Fibroblast of villous mesenchyme (primary cell): ENCODE results near the gene CD226. TPM values are rescaled to one million over a fixed set of nuclear protein-coding genes. Genes with fewer than 3 reads are reported as not detected.
"Not testable (repeated sequence)": the region's sequence is repeated elsewhere in the genome, so short reads cannot be mapped to it uniquely, and the experiment has no call there.

Experiments used
- DNase-seq: peaks from one replicate; pipeline ENCODE4 v3.0.0-alpha.2; 2010; ENCODE audit warnings: low read depth
- H3K4me3 ChIP-seq: 2 replicates; pipeline ENCODE4 v1.5.1; 2011; ENCODE audit warnings: low read depth, mild to moderate bottlenecking, low read length
- total RNA-seq: library from RNA; depleted of rRNA; stranded (reverse); fragments of >200 nt; gene quantifications from 2 replicates; pipeline ENCODE4 v1.2.3, GENCODE V29; 2012
- TF ChIP-seq, protein P1 (sequence below): IDR thresholded peaks from 2 replicates; pipeline ENCODE4 v1.5.1; 2012; ENCODE audit warnings: low read depth, mild to moderate bottlenecking, low read length; ENCODE audit not compliant: insufficient read depth

CD226 gene
- total RNA-seq, 1 donor = 2.6 TPM

DNA sequence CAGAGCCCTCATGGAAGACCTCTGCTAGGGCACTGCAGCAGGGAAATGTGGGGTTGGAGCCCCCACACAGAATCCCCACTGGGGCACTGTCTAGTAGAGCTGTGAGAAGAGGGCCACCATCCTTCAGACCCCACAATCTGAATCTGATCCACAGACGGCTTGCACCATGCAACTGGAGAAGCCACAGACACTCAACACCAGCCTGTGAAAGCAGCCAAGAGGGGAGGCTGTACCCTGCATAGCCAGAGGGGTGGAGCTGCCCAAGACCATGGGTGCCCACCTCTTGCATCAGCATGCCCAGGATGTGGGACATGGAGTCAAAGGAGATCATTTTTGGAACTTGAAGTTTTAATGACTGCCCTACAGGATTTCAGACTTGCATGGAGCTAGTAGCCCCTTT lies 6.5 kb downstream of the CD226 start:
- no peak overlapping the region for H3K4me3 ChIP-seq
- DNase-seq = no peak
- TF ChIP-seq, protein P1, sequence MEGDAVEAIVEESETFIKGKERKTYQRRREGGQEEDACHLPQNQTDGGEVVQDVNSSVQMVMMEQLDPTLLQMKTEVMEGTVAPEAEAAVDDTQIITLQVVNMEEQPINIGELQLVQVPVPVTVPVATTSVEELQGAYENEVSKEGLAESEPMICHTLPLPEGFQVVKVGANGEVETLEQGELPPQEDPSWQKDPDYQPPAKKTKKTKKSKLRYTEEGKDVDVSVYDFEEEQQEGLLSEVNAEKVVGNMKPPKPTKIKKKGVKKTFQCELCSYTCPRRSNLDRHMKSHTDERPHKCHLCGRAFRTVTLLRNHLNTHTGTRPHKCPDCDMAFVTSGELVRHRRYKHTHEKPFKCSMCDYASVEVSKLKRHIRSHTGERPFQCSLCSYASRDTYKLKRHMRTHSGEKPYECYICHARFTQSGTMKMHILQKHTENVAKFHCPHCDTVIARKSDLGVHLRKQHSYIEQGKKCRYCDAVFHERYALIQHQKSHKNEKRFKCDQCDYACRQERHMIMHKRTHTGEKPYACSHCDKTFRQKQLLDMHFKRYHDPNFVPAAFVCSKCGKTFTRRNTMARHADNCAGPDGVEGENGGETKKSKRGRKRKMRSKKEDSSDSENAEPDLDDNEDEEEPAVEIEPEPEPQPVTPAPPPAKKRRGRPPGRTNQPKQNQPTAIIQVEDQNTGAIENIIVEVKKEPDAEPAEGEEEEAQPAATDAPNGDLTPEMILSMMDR = no peak

DNA sequence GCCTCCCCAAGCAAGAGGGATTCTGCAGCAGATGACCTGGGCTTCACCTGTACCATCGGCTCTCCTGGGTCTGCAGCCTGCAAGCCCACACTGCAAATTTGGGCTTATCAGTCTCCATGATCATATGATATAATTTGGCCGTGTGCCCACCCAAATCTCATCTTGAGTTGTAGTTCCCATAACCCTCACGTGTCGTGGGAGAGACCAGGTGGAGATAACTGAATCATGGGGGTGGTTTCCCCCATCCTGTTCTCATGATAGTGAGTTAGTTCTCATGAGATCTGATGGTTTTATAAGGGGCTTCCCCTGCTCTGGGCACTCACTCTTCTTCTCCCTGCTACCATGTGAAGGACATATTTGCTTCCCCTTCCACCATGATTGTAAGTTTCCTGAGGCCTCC lies 7.9 kb downstream of the CD226 start:
- H3K4me3 ChIP-seq, DNase-seq: not testable (repeated sequence)

DNA sequence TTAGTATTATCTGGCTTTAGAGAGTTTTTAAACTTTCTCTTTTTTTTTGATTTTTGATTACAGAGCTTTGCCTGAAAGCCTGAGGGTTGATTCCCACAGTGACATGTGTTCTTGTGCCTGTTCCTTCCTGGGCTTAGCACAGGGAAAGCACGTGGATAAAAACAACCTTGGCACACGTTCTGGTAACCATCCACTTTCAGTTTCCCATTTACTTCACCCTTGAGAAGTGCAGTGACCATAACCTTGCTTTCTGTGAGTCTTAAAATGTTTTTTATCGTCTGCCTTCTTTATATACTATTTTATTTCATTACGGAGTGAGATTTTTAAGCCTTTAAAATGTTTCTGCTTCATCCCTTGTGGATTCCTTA lies 11.5 kb downstream of the CD226 start:
- TF ChIP-seq, protein P1 = no peak
- no peak overlapping the region for H3K4me3 ChIP-seq
- DNase-seq = peak; percentile 51

DNA sequence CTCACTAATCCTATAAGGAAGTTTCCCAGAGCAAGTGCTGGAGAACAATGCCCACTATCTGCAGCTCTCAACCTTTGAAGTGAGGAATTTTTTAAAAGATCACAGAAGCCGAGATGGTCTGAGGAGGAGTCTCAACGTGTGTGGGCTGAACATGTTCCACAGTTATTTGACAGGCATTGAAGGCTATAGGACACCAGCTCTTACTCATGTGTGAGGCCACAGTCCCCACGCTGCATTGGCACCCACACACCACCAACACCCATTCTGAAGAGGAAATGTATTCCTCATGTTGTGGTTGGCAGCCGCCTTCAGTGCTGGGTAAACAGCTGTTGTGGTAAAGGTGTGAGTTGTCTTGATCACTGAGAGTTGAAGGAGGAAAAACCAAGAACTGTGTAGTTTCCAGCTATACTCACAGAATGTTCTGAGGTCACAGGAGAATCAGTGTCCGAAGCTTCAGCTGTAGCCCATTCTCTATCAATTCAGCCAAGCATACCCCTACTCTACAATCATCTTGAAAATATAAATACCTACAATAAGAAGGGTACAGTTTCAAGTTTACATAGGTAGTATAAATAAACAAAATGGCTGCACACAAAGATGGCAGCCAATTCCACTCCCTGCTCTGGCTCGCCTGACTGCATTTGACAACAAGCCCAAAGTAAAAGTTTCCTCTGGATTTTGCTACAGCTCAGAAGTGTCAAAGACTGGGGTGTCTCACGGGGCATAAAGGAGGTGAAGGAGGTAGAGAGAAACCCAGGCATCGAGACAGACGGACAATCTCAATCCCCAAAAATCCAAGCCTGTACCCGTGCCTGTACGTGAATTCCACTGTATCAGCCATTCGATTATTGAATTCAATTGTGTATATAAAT lies 12.1 kb downstream of the CD226 start:
- H3K4me3 ChIP-seq = no peak overlapping the region
- TF ChIP-seq, protein P1 = no peak
- DNase-seq = no peak

DNA sequence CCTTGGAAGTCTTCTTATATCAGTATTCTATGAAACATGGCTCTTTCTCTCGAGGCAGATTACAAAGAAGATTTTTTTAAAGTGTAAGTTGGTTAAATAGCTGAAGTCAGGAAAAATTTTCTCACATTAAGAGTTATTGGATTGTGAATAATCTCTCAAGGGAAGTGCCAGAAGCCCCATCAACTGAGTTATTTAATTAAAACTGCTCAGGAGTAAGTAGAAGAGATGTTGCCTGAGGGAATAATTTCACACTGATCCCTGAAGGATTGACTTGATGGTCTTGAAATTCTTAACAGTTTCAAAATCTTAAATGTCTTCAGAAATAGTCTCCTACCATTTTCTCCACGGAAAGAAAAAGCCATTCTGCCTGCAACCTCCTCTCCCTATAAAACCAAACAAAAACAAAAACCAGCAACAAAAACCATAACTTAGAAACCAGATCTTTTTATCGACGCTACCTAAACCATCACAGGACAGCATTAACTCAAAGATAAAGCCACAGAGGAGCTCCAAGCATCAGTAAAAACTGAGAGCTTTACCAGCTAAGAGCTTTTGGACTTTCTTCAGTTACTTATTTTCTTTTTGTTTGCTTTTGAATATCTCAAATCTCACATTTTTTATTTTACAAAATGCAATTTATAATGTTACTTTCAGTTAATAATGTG lies 12.9 kb downstream of the CD226 start:
- TF ChIP-seq, protein P1 = no peak
- DNase-seq = no peak
- no peak overlapping the region for H3K4me3 ChIP-seq

DNA sequence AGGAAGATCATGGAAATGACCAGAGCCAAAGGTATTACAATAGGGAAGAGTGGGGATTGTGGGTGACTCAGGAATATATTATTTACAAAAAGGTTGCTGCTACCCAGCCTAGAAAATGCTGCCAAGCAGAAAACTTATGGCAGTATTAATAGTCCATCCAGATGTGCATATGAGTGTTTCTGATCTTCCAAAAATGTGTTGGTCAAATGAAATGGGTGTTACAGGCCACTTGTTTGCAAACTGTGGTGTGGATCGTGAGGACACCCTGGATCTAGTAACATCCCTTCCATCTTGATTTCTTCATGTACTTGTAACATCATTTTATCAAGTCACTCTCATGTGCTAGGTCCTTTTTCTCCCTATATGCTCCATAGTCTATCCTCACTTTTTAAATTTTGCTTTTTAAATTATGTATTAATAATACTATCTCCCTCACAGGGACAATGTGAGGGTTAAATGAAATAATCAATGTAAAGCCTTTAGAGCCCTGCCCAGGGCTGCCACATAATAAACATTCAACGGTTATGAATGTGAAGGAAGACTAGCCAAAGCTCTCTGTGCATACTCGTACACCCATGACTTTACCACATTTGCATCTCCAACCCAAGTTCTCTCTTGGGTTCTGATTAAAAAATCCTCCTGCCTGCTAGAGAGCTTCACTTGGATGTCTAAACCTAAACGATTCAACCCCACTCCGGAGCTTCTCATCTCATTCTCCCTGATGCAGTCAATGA lies 18.5 kb downstream of the CD226 start:
- no peak for DNase-seq
- no peak overlapping the region for H3K4me3 ChIP-seq
- TF ChIP-seq, protein P1 = no peak

DNA sequence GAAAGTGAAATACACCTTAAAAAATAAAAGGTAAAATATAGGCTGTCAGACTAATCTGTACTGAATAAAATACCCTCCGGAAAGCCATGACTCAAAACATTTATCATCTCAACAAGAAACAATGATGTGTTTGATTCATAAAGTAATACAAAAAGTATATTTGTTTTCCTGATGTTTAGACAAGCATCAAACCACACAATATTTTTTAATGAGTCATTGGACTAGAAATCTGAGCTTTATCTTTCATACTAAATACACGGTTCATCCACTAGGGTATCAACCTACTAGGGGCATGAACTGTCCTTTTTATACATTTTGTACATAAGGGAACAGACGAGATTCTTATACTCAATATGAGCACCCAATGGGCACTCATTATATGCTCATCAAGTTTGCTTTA lies 31.3 kb downstream of the CD226 start:
- H3K4me3 ChIP-seq = no peak overlapping the region
- DNase-seq = no peak
- TF ChIP-seq, protein P1 = no peak
